HepG2 (cell line): Measurements from ENCODE around the gene COX6A2. TPM values are rescaled to one million over a fixed set of nuclear protein-coding genes. Genes with fewer than 3 reads are reported as not detected.
A peak's percentile ranks its signal among the peaks of the same experiment; 100 is the strongest.

Source experiments
- BHLHE40 ChIP-seq: IDR thresholded peaks from 2 replicates; pipeline ENCODE4 v1.6.1; 2011; ENCODE audit warnings: low read length, improper control_type of control experiment
- BRCA1 ChIP-seq: sonication (generic); formaldehyde crosslinking; IDR thresholded peaks from 2 replicates; pipeline ENCODE4 v1.4.0; 2020; ENCODE audit warnings: missing genetic modification reagents
- ELF1 ChIP-seq: sonication (generic); formaldehyde crosslinking; IDR thresholded peaks from 2 replicates; pipeline ENCODE4 v1.4.0; 2020; ENCODE audit warnings: missing genetic modification reagents
- GLI4 ChIP-seq: sonication (generic); formaldehyde crosslinking; IDR thresholded peaks from 2 replicates; pipeline ENCODE4 v1.5.1; 2020; ENCODE audit warnings: missing genetic modification reagents, mild to moderate bottlenecking, moderate library complexity, borderline replicate concordance
- GZF1 ChIP-seq: sonication (generic); formaldehyde crosslinking; IDR thresholded peaks from 2 replicates; pipeline ENCODE4 v1.5.1; 2020; ENCODE audit warnings: mild to moderate bottlenecking, missing genetic modification reagents
- HMG20B ChIP-seq: conservative IDR thresholded peaks from 2 replicates; pipeline ENCODE4 v1.6.1; 2016; ENCODE audit warnings: missing genetic modification reagents, missing compliant biosample characterization
- HNRNPUL1 ChIP-seq: fragments of 200-400 bp; formaldehyde crosslinking; IDR thresholded peaks from 2 replicates; pipeline ENCODE4 v1.6.1; 2017; ENCODE audit warnings: low read depth, mild to moderate bottlenecking, low read length, moderate library complexity
- KAT7 ChIP-seq: IDR thresholded peaks from 2 replicates; pipeline ENCODE4 v1.6.1; 2018; ENCODE audit warnings: borderline replicate concordance, missing compliant biosample characterization
- MBD4 ChIP-seq: IDR thresholded peaks from 2 replicates; pipeline ENCODE4 v1.6.1; 2012; ENCODE audit warnings: low read length, inconsistent platforms, borderline replicate concordance
- NFATC3 ChIP-seq: sonication (generic); formaldehyde crosslinking; IDR thresholded peaks from 2 replicates; pipeline ENCODE4 v1.5.1; 2020; ENCODE audit warnings: mild to moderate bottlenecking, missing genetic modification reagents
- PHF20 ChIP-seq: sonication (generic); formaldehyde crosslinking; IDR thresholded peaks from 2 replicates; pipeline ENCODE4 v1.5.0; 2020; ENCODE audit warnings: mild to moderate bottlenecking, missing genetic modification reagents
- RAD21 ChIP-seq: fragments of 450-650 bp; formaldehyde crosslinking; IDR thresholded peaks from 2 replicates; pipeline ENCODE4 v1.5.0; 2020; ENCODE audit warnings: mild to moderate bottlenecking
- REPIN1 ChIP-seq: sonication (generic); formaldehyde crosslinking; IDR thresholded peaks from 2 replicates; pipeline ENCODE4 v1.8.0; 2022; ENCODE audit warnings: missing genetic modification reagents, low read depth, mild to moderate bottlenecking, borderline replicate concordance
- ZEB1 ChIP-seq: IDR thresholded peaks from 2 replicates; pipeline ENCODE4 v1.6.1; 2012; ENCODE audit warnings: mild to moderate bottlenecking, low read depth, inconsistent platforms; ENCODE audit not compliant: insufficient replicate concordance
- ZFY ChIP-seq: sonication (generic); formaldehyde crosslinking; IDR thresholded peaks from 2 replicates; pipeline ENCODE4 v1.4.0; 2020; ENCODE audit warnings: missing genetic modification reagents
- ZNF253 ChIP-seq: sonication (generic); formaldehyde crosslinking; IDR thresholded peaks from 2 replicates; pipeline ENCODE4 v1.8.0; 2022; ENCODE audit warnings: mild to moderate bottlenecking, missing genetic modification reagents, borderline replicate concordance
- ZNF335 ChIP-seq: sonication (generic); formaldehyde crosslinking; IDR thresholded peaks from 2 replicates; pipeline ENCODE4 v1.4.0; 2020; ENCODE audit warnings: missing genetic modification reagents
- ZNF383 ChIP-seq: sonication (generic); formaldehyde crosslinking; IDR thresholded peaks from 2 replicates; pipeline ENCODE4 v1.4.0; 2020; ENCODE audit warnings: missing genetic modification reagents, mild to moderate bottlenecking, borderline replicate concordance
- ZNF614 ChIP-seq: IDR thresholded peaks from 2 replicates; pipeline ENCODE4 v1.6.1; 2018; ENCODE audit warnings: missing biosample characterization, missing genetic modification reagents, inconsistent platforms, borderline replicate concordance
- ZNF773 ChIP-seq: sonication (generic); formaldehyde crosslinking; IDR thresholded peaks from 2 replicates; pipeline ENCODE4 v1.4.0; 2020; ENCODE audit warnings: missing genetic modification reagents, borderline replicate concordance
- ZNF841 ChIP-seq: sonication (generic); formaldehyde crosslinking; IDR thresholded peaks from 2 replicates; pipeline ENCODE4 v1.8.1; 2023; ENCODE audit warnings: missing genetic modification reagents, borderline replicate concordance
- polyA plus RNA-seq, 8 experiments: library from polyadenylated mRNA; depleted of rRNA in 3 of 8; stranded (reverse) in 7 of 8; unstranded in 1 of 8; fragments of >200 nt; fragmentation: Illumina TruSeq in 4 of 8; extraction: Trizol in 4 of 8; gene quantifications; 2 replicates each; pipeline versions ENCODE4 v1.2.1 to v1.2.3, GENCODE V29; 2011 to 2016; ENCODE audit warnings: low read depth in 4 of 8, missing spikeins in 1 of 8, mixed read lengths in 1 of 8; ENCODE audit not compliant: insufficient read depth in 1 of 8
- total RNA-seq, 5 experiments: library from RNA; depleted of rRNA; stranded (reverse); fragments of >200 nt; fragmentation: Illumina TruSeq; extraction: Trizol; gene quantifications; 2 replicates each; pipeline ENCODE4 v1.2.3, GENCODE V29; 2016; ENCODE audit warnings: low read depth in 1 of 5
- TF ChIP-seq, protein P1 (sequence below): sonication (generic); formaldehyde crosslinking; IDR thresholded peaks from 2 replicates; pipeline ENCODE4 v1.4.0; 2020; ENCODE audit warnings: missing genetic modification reagents, low read depth, mild to moderate bottlenecking, borderline replicate concordance
- TF ChIP-seq, protein P2 (sequence below): sonication (generic); formaldehyde crosslinking; IDR thresholded peaks from 2 replicates; pipeline ENCODE4 v1.4.0; 2020; ENCODE audit warnings: mild to moderate bottlenecking, missing genetic modification reagents
- TF ChIP-seq, protein P3 (sequence below): sonication (generic); formaldehyde crosslinking; IDR thresholded peaks from 2 replicates; pipeline ENCODE4 v1.5.1; 2020; ENCODE audit warnings: missing genetic modification reagents, mild to moderate bottlenecking, borderline replicate concordance

COX6A2 gene
- total and polyA plus RNA-seq, 2 of the 13 experiments (the other 11 are each of a cell fraction or from before 2014, with no cell fraction given) = not detected

DNA sequence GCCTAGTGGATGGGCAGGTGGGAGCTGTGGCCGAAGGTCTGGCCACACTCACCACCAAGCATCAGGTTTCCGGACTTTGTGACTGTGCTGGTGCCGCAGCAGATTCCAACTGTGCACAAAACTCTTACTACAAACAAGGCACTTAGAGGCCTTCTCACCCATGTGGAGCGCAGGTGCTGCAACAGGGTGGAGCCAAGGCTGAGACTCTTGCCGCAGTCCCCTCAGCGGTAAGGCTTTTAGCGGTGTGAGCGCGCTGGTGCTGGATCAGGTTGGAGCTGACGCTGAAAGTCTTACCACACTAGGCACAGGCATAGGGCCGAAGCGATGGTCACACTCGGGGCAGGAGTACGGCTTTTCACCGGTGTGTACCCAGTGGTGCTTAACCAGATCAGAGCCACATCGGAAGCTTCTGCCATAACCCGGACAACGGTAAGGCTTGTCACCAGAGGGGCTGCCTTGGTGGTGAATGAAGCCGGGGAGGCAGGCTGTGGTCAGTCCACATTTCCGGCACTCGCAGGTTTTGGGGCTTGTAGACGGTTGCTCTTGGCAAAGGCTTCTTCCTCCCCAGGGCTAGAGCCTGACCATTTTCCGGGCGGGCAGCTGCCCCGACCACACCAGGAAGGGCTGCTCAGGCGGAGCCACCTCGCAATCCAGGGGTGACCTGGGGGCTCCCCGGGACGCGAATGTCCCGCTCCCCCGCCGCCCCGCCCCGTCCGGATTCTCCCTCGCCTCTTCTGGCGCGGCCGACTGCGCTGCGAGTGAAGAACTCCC lies 30.1 kb upstream of the COX6A2 start (continued):
- TF ChIP-seq REPIN1 (peak; percentile 98), GLI4 (CRISPR knock-in tag) (no peak), BRCA1 (CRISPR knock-in tag) (no peak), ZNF614 (CRISPR knock-in tag) (peak; percentile 97), MBD4 (no peak), KAT7 (CRISPR knock-in tag) (peak; percentile 94), ZEB1 (peak; percentile 59), HMG20B (peak; percentile 73; the same call in 1 of the 2 replicates), ELF1 (peak; percentile 80; the same call in 1 of the 2 replicates), PHF20 (CRISPR knock-in tag) (no peak; the same call in 1 of the 2 replicates), HNRNPUL1 (no peak), ZFY (CRISPR knock-in tag) (peak; percentile 94), GZF1 (CRISPR knock-in tag) (0 out of 2 replicates have a peak, but pooled peaks have one; percentile 85), NFATC3 (CRISPR knock-in tag) (peak; percentile 79; the same call in 1 of the 2 replicates), BHLHE40 (peak; percentile 74), ZNF773 (peak; percentile 88), ZNF383 (CRISPR knock-in tag) (0 out of 2 replicates have a peak, but pooled peaks have one; percentile 15), RAD21 (CRISPR knock-in tag) (peak; percentile 74), ZNF841 (no peak; the same call in 1 of the 2 replicates), ZNF335 (CRISPR knock-in tag) (peak; percentile 75), ZNF253 (peak; percentile 49; the same call in 1 of the 2 replicates)
- TF ChIP-seq, protein P1, sequence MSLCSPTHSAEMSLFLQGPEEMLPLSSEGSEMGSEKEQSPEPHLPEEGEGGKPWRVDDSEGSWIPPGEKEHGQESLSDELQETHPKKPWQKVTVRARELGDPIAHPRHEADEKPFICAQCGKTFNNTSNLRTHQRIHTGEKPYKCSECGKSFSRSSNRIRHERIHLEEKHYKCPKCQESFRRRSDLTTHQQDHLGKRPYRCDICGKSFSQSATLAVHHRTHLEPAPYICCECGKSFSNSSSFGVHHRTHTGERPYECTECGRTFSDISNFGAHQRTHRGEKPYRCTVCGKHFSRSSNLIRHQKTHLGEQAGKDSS (CRISPR knock-in tag) = peak; percentile 73; the same call in 1 of the 2 replicates
- TF ChIP-seq, protein P2, sequence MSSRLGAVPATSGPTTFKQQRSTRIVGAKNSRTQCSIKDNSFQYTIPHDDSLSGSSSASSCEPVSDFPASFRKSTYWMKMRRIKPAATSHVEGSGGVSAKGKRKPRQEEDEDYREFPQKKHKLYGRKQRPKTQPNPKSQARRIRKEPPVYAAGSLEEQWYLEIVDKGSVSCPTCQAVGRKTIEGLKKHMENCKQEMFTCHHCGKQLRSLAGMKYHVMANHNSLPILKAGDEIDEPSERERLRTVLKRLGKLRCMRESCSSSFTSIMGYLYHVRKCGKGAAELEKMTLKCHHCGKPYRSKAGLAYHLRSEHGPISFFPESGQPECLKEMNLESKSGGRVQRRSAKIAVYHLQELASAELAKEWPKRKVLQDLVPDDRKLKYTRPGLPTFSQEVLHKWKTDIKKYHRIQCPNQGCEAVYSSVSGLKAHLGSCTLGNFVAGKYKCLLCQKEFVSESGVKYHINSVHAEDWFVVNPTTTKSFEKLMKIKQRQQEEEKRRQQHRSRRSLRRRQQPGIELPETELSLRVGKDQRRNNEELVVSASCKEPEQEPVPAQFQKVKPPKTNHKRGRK (CRISPR knock-in tag) = no peak
- TF ChIP-seq, protein P3, sequence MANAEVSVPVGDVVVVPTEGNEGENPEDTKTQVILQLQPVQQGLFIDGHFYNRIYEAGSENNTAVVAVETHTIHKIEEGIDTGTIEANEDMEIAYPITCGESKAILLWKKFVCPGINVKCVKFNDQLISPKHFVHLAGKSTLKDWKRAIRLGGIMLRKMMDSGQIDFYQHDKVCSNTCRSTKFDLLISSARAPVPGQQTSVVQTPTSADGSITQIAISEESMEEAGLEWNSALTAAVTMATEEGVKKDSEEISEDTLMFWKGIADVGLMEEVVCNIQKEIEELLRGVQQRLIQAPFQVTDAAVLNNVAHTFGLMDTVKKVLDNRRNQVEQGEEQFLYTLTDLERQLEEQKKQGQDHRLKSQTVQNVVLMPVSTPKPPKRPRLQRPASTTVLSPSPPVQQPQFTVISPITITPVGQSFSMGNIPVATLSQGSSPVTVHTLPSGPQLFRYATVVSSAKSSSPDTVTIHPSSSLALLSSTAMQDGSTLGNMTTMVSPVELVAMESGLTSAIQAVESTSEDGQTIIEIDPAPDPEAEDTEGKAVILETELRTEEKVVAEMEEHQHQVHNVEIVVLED (CRISPR knock-in tag) = peak; percentile 76; the same call in 1 of the 2 replicates
